ENCODE results near the gene ING2.
"Not testable (repeated sequence)": the region's sequence is repeated elsewhere in the genome, so short reads cannot be mapped to it uniquely, and the experiment has no call there.

The ING2 gene

DNA sequence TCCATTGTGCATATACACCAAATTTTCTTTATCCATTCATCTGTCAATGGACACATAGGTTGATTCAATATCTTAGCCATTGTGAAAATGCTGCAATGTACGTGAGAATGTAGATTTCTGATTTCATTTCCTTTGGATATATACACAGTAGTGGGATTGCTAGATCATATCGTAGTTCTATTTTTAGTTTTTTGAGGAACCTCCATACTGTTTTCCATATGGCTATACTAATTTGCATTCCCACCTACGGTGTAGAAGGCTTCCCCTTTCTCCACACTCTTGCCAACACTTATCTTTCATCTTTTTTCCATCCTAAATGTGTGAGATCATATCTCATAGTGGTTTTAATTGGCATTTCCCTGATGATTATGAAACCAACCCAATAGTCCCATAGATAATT, 43.4 kb downstream of the ING2 start:
- no peak for TF ChIP-seq POLR2AphosphoS5 (IDR thresholded peaks at IDR 0.05; ENCODE audit: borderline replicate concordance, low read depth, low read length)
- no peak for TF ChIP-seq FOXP2 (optimal IDR thresholded peaks at IDR 0.05; ENCODE audit: control extremely low read depth, extremely low read length, insufficient read depth)
- no peak for TF ChIP-seq EZH2 (IDR thresholded peaks at IDR 0.05)
- no peak overlapping the region for H3K27ac ChIP-seq
- no peaks in the 10 kb centered on the region for H3K36me3 ChIP-seq (ENCODE audit: insufficient read depth, low read length)
- no peak for DNase-seq (ENCODE audit: low read depth, low spot score)
- no peak overlapping the region for H3K4me3 ChIP-seq
- no peaks in the 10 kb centered on the region for H3K9me3 ChIP-seq (ENCODE audit: low read depth, low read length)
- no peak overlapping the region for H3K9ac ChIP-seq (ENCODE audit: insufficient read length)

DNA sequence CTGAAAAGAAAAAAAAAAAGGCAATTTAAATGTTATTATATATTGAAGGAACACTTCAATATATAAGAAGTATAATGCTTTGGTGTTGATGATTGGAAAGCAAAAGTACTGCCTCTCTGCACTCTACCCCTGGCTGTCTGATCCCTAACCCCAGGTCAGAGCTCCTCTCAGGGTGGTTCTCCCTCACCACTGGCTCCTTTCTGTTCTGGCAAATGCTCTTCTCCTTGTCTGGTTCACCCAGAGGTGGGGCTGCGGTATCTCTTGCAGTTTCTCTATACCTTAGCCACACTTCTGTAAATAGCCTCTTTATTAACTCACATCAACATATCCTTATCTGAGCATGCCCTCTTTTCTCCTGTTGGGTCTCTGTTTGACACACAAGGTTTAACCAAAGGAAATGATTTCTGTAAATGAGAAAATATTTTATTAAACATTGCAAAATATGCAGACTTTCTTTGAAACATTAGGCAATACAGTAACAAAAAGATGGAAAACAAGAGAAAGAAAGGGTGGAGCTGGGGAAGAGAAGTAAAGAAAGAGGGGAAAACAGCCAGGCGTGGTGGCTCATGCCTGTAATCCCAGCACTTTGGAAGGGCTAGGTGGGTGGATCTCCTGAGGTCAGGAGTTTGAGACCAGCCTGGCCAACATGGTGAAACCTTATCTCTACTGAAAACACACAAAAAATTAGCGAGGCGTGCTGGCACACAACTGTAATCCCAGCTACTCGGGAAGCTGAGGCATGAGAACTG, 45.7 kb downstream of the ING2 start:
- Histone ChIP-seq H3K36me3 (ENCODE audit: insufficient read depth, low read length) (no peaks in the 10 kb centered on the region), H3K4me3 (no peak overlapping the region), H3K9me3 (ENCODE audit: low read depth, low read length) (no peaks in the 10 kb centered on the region), H3K27ac (no peak overlapping the region), H3K9ac (ENCODE audit: insufficient read length) (no peak overlapping the region)
- TF ChIP-seq FOXP2 (optimal IDR thresholded peaks at IDR 0.05; ENCODE audit: control extremely low read depth, extremely low read length, insufficient read depth): no peak
- no peak for TF ChIP-seq EZH2 (IDR thresholded peaks at IDR 0.05)
- TF ChIP-seq POLR2AphosphoS5 (IDR thresholded peaks at IDR 0.05; ENCODE audit: borderline replicate concordance, low read depth, low read length): no peak
- DNase-seq (ENCODE audit: low read depth, low spot score): no peak

DNA sequence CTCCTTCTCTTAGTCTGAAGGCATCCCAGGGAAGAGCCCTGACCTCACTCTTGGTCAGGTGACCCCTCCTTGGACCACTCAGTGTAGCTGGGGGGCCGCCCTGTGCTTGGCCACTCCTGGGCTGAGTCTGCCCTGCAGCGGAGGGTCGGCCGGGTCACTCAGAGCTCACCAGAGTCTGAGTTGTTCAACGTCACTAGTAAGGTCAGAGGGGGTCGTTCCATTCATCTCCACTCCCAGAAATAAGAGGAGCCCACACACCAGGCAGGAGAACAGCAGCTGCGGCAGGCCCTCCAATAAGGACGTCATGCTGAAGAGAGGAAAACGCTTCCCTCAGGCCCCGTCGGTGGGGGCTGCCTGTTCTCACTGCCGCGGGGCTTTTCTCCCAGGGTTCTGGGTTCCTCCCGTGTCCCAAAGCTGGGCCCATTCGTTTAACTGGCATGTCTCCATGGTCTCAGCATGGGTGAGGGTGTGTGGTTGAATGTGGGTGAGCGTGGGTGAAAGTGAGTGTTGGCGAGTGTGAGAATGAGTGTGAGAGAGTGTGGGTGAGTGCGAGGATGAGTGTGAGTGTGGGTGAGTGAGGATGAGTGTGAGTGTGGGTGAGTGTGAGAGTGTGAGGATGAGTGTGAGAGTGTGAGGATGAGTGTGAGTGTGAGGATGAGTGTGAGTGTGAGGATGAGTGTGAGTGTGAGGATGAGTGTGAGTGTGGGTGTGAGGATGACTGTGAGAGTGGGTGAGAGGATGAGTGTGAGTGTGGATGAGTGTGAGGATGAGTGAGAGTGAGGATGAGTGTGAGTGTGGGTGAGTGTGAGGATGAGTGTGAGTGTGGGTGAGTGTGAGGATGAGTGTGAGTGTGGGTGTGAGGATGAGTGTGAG, 47.7 kb downstream of the ING2 start:
- Histone ChIP-seq H3K9me3 (ENCODE audit: low read depth, low read length) (no peaks in the 10 kb centered on the region), H3K4me3 (no peak overlapping the region), H3K36me3 (ENCODE audit: insufficient read depth, low read length) (no peaks in the 10 kb centered on the region), H3K9ac (ENCODE audit: insufficient read length) (no peak overlapping the region), H3K27ac (no peak overlapping the region)
- no peak for DNase-seq (ENCODE audit: low read depth, low spot score)
- TF ChIP-seq FOXP2 (optimal IDR thresholded peaks at IDR 0.05; ENCODE audit: control extremely low read depth, extremely low read length, insufficient read depth): no peak
- TF ChIP-seq POLR2AphosphoS5 (IDR thresholded peaks at IDR 0.05; ENCODE audit: borderline replicate concordance, low read depth, low read length): no peak
- TF ChIP-seq EZH2 (IDR thresholded peaks at IDR 0.05): no peak

DNA sequence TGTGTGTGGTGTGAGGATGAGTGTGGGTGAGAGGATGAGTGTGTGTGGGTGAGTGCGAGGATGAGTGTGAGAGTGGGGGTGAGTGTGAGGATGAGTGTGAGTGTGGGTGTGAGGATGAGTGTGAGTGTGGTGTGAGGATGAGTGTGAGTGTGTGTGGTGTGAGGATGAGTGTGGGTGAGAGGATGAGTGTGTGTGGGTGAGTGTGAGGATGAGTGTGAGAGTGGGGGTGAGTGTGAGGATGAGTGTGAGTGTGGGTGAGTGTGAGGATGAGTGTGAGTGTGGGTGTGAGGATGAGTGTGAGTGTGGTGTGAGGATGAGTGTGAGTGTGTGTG, 48.3 kb downstream of the ING2 start:
- not testable (repeated sequence) for H3K36me3 ChIP-seq (ENCODE audit: insufficient read depth, low read length); H3K27ac ChIP-seq; H3K9me3 ChIP-seq (ENCODE audit: low read depth, low read length); H3K9ac ChIP-seq (ENCODE audit: insufficient read length); DNase-seq (ENCODE audit: low read depth, low spot score); H3K4me3 ChIP-seq

DNA sequence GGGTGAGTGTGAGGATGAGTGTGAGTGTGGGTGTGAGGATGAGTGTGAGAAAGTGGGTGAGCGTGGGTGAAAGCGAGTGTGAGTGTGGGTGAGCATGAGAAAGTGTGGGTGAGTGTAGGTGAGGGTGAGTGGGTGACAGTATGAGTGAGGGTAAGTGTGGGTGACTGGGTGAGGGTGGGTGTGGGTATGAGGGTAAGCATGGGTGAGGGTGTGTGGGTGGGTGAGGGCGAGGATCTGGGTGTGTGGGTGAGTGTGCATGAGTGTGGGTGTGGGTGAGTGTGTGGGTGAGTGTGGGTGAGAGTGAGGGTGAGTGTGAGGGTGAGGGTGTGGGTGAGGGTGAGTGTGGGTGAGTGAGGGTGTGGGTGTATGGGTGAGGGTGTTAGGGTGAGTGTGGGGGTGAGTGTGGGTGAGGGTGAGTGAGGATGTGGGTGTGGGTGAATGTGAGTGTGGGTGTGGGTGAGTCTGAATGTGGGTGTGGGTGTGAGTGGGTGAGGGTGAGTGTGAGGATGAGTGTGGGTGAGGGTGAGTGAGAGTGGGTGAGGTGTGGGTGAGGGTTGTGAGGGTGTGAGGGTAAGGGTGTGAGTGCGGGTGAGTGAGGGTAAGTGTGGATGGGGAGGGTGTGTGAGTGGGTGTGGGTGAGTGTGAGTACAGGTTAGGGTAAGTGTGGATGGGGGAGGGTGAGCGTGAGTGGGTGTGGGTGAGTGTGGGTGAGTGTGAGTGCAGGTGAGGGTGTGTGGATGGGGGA, 48.9 kb downstream of the ING2 start:
- Histone ChIP-seq H3K4me3 (no peak overlapping the region), H3K9ac (ENCODE audit: insufficient read length) (no peak overlapping the region), H3K27ac (no peak overlapping the region), H3K36me3 (ENCODE audit: insufficient read depth, low read length) (no peaks in the 10 kb centered on the region), H3K9me3 (ENCODE audit: low read depth, low read length) (no peaks in the 10 kb centered on the region)
- DNase-seq (ENCODE audit: low read depth, low spot score): no peak
- TF ChIP-seq EZH2 (IDR thresholded peaks at IDR 0.05): no peak
- no peak for TF ChIP-seq FOXP2 (optimal IDR thresholded peaks at IDR 0.05; ENCODE audit: control extremely low read depth, extremely low read length, insufficient read depth)
- no peak for TF ChIP-seq POLR2AphosphoS5 (IDR thresholded peaks at IDR 0.05; ENCODE audit: borderline replicate concordance, low read depth, low read length)

DNA sequence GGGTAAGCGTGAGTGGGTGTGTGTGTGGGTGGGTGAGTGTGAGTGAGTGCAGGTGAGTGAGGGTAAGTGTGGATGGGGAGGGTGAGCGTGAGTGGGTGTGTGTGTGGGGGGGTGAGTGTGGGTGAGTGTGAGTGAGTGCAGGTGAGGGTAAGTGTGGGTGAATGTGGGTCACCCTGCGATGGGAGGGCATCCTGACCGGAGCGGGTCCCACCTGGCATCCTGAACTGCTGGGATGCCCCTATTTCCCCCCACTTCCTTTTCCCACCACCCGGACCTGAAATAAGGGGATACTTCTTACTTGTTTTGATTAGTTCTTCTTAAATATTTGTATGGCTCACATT, 49.5 kb downstream of the ING2 start:
- Histone ChIP-seq H3K9me3 (ENCODE audit: low read depth, low read length) (no peaks in the 10 kb centered on the region), H3K27ac (no peak overlapping the region), H3K9ac (ENCODE audit: insufficient read length) (no peak overlapping the region), H3K36me3 (ENCODE audit: insufficient read depth, low read length) (no peaks in the 10 kb centered on the region), H3K4me3 (no peak overlapping the region)
- TF ChIP-seq EZH2 (IDR thresholded peaks at IDR 0.05): no peak
- DNase-seq (ENCODE audit: low read depth, low spot score): no peak

DNA sequence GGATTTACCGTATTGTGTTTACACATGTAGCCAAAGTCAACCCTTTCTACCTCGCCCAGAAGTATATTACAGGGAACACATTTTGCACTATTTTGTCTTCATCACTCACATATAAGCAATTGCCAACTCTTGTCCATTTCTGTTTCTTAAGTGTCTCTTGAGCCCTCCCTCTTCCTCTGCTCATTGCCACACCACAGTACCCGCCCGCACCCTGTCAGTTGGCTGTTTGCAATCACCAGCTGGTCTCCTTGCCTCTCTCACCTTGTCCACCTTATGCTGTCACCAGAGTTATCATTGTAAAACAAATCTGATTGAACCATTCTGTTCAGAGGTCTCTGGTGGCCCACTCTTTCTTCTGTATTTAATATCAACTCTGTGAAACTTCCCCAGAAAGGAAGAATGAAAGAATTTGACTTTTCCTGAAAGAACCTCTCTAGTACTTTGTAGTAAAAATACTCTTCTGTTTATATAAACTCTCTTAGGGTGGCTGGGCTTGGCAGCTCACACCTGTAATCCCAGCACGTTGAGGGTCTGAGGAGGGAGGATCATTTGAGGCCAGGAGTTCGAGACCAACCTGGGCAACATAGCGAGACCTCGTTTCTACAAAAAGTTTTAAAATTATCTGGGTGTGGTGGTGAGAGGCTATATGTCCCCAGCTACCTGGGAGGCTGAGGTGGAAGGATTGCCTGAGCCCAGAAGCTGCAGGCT, 50.2 kb downstream of the ING2 start:
- Histone ChIP-seq H3K36me3 (ENCODE audit: insufficient read depth, low read length) (no peaks in the 10 kb centered on the region), H3K4me3 (no peak overlapping the region), H3K27ac (no peak overlapping the region), H3K9me3 (ENCODE audit: low read depth, low read length) (no peaks in the 10 kb centered on the region), H3K9ac (ENCODE audit: insufficient read length) (no peak overlapping the region)
- no peak for DNase-seq (ENCODE audit: low read depth, low spot score)
- no peak for TF ChIP-seq EZH2 (IDR thresholded peaks at IDR 0.05)
- no peak for TF ChIP-seq POLR2AphosphoS5 (IDR thresholded peaks at IDR 0.05; ENCODE audit: borderline replicate concordance, low read depth, low read length)
- no peak for TF ChIP-seq FOXP2 (optimal IDR thresholded peaks at IDR 0.05; ENCODE audit: control extremely low read depth, extremely low read length, insufficient read depth)

DNA sequence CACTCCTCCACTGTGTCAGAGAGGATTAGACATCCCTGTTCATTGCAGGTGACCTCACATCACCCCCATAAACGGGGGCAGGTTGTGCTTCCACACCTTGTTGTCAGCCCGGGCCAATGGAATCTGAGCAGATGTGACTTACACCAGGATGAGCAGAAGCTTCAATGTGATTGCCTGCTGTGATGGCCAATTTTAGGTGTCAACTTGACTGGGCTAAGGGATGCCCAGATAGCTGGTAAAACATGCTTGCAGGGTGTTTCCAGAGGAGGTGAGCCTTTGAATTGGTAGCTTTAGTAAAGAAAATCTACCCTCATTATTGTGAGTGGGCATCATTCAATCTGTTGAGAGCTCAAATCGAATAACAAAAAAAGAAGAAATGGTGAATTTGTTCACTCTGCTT, 52.1 kb downstream of the ING2 start:
- Histone ChIP-seq H3K9ac (ENCODE audit: insufficient read length) (no peak overlapping the region), H3K36me3 (ENCODE audit: insufficient read depth, low read length) (no peaks in the 10 kb centered on the region), H3K9me3 (ENCODE audit: low read depth, low read length) (no peaks in the 10 kb centered on the region), H3K27ac (no peak overlapping the region), H3K4me3 (no peak overlapping the region)
- TF ChIP-seq FOXP2 (optimal IDR thresholded peaks at IDR 0.05; ENCODE audit: control extremely low read depth, extremely low read length, insufficient read depth): no peak
- no peak for TF ChIP-seq POLR2AphosphoS5 (IDR thresholded peaks at IDR 0.05; ENCODE audit: borderline replicate concordance, low read depth, low read length)
- no peak for TF ChIP-seq EZH2 (IDR thresholded peaks at IDR 0.05)
- no peak for DNase-seq (ENCODE audit: low read depth, low spot score)

All from SK-N-MC (cell line).